Measurements from ENCODE around the gene TMEM39A.

The TMEM39A gene

DNA sequence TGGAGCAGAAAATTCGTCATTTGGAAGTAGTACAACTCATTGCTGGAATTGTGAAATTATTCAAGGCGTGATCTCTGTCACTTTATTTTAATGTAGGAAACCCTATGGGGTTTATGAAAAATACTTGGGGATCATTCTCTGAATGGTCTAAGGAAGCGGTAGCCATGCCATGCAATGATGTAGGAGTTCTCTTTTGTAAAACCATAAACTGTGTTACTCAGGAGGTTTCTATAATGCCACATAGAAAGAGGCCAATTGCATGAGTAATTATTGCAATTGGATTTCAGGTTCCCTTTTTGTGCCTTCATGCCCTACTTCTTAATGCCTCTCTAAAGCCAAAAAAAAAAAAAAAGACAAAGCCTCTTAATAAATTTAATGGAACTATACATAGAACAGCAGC lies 29.4 kb upstream of the TMEM39A start (continued):
- TF ChIP-seq, protein P1, sequence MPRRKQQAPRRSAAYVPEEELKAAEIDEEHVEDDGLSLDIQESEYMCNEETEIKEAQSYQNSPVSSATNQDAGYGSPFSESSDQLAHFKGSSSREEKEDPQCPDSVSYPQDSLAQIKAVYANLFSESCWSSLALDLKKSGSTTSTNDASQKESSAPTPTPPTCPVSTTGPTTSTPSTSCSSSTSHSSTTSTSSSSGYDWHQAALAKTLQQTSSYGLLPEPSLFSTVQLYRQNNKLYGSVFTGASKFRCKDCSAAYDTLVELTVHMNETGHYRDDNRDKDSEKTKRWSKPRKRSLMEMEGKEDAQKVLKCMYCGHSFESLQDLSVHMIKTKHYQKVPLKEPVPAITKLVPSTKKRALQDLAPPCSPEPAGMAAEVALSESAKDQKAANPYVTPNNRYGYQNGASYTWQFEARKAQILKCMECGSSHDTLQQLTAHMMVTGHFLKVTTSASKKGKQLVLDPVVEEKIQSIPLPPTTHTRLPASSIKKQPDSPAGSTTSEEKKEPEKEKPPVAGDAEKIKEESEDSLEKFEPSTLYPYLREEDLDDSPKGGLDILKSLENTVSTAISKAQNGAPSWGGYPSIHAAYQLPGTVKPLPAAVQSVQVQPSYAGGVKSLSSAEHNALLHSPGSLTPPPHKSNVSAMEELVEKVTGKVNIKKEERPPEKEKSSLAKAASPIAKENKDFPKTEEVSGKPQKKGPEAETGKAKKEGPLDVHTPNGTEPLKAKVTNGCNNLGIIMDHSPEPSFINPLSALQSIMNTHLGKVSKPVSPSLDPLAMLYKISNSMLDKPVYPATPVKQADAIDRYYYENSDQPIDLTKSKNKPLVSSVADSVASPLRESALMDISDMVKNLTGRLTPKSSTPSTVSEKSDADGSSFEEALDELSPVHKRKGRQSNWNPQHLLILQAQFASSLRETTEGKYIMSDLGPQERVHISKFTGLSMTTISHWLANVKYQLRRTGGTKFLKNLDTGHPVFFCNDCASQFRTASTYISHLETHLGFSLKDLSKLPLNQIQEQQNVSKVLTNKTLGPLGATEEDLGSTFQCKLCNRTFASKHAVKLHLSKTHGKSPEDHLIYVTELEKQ (tag by site-specific recombination; IDR thresholded peaks at IDR 0.05; ENCODE audit: borderline replicate concordance) = no peak
- TF ChIP-seq, protein P2, sequence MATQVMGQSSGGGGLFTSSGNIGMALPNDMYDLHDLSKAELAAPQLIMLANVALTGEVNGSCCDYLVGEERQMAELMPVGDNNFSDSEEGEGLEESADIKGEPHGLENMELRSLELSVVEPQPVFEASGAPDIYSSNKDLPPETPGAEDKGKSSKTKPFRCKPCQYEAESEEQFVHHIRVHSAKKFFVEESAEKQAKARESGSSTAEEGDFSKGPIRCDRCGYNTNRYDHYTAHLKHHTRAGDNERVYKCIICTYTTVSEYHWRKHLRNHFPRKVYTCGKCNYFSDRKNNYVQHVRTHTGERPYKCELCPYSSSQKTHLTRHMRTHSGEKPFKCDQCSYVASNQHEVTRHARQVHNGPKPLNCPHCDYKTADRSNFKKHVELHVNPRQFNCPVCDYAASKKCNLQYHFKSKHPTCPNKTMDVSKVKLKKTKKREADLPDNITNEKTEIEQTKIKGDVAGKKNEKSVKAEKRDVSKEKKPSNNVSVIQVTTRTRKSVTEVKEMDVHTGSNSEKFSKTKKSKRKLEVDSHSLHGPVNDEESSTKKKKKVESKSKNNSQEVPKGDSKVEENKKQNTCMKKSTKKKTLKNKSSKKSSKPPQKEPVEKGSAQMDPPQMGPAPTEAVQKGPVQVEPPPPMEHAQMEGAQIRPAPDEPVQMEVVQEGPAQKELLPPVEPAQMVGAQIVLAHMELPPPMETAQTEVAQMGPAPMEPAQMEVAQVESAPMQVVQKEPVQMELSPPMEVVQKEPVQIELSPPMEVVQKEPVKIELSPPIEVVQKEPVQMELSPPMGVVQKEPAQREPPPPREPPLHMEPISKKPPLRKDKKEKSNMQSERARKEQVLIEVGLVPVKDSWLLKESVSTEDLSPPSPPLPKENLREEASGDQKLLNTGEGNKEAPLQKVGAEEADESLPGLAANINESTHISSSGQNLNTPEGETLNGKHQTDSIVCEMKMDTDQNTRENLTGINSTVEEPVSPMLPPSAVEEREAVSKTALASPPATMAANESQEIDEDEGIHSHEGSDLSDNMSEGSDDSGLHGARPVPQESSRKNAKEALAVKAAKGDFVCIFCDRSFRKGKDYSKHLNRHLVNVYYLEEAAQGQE (tag by site-specific recombination; IDR thresholded peaks at IDR 0.05) = no peak
- no peak for TF ChIP-seq ZNF174 (tag by site-specific recombination; IDR thresholded peaks at IDR 0.05)
- TF ChIP-seq SCRT1 (tag by site-specific recombination; IDR thresholded peaks at IDR 0.05; ENCODE audit: borderline replicate concordance) = no peak
- TF ChIP-seq ZNF146 (tag by site-specific recombination; IDR thresholded peaks at IDR 0.05) = no peak
- TF ChIP-seq ZNF626 (tag by site-specific recombination; IDR thresholded peaks at IDR 0.05) = no peak
- TF ChIP-seq, protein P3, sequence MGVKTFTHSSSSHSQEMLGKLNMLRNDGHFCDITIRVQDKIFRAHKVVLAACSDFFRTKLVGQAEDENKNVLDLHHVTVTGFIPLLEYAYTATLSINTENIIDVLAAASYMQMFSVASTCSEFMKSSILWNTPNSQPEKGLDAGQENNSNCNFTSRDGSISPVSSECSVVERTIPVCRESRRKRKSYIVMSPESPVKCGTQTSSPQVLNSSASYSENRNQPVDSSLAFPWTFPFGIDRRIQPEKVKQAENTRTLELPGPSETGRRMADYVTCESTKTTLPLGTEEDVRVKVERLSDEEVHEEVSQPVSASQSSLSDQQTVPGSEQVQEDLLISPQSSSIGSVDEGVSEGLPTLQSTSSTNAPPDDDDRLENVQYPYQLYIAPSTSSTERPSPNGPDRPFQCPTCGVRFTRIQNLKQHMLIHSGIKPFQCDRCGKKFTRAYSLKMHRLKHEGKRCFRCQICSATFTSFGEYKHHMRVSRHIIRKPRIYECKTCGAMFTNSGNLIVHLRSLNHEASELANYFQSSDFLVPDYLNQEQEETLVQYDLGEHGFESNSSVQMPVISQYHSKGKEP (tag by site-specific recombination; IDR thresholded peaks at IDR 0.05) = no peak
- no peak for TF ChIP-seq ZNF785 (tag by site-specific recombination; IDR thresholded peaks at IDR 0.05)
- TF ChIP-seq, protein P4, sequence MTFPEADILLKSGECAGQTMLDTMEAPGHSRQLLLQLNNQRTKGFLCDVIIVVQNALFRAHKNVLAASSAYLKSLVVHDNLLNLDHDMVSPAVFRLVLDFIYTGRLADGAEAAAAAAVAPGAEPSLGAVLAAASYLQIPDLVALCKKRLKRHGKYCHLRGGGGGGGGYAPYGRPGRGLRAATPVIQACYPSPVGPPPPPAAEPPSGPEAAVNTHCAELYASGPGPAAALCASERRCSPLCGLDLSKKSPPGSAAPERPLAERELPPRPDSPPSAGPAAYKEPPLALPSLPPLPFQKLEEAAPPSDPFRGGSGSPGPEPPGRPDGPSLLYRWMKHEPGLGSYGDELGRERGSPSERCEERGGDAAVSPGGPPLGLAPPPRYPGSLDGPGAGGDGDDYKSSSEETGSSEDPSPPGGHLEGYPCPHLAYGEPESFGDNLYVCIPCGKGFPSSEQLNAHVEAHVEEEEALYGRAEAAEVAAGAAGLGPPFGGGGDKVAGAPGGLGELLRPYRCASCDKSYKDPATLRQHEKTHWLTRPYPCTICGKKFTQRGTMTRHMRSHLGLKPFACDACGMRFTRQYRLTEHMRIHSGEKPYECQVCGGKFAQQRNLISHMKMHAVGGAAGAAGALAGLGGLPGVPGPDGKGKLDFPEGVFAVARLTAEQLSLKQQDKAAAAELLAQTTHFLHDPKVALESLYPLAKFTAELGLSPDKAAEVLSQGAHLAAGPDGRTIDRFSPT (tag by site-specific recombination; IDR thresholded peaks at IDR 0.05) = no peak
- TF ChIP-seq ZSCAN16 (tag by site-specific recombination; IDR thresholded peaks at IDR 0.05) = no peak
- TF ChIP-seq ZNF707 (tag by site-specific recombination; IDR thresholded peaks at IDR 0.05) = no peak
- no peak for TF ChIP-seq ZNF544 (tag by site-specific recombination; IDR thresholded peaks at IDR 0.05)
- TF ChIP-seq, protein P5, sequence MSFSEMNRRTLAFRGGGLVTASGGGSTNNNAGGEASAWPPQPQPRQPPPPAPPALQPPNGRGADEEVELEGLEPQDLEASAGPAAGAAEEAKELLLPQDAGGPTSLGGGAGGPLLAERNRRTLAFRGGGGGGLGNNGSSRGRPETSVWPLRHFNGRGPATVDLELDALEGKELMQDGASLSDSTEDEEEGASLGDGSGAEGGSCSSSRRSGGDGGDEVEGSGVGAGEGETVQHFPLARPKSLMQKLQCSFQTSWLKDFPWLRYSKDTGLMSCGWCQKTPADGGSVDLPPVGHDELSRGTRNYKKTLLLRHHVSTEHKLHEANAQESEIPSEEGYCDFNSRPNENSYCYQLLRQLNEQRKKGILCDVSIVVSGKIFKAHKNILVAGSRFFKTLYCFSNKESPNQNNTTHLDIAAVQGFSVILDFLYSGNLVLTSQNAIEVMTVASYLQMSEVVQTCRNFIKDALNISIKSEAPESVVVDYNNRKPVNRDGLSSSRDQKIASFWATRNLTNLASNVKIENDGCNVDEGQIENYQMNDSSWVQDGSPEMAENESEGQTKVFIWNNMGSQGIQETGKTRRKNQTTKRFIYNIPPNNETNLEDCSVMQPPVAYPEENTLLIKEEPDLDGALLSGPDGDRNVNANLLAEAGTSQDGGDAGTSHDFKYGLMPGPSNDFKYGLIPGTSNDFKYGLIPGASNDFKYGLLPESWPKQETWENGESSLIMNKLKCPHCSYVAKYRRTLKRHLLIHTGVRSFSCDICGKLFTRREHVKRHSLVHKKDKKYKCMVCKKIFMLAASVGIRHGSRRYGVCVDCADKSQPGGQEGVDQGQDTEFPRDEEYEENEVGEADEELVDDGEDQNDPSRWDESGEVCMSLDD (tag by site-specific recombination; IDR thresholded peaks at IDR 0.05) = no peak
